Measurements from ENCODE around the gene LCNL1. TPM values are rescaled to one million over a fixed set of nuclear protein-coding genes. Genes with fewer than 3 reads are reported as not detected.

LCNL1 gene
- total RNA-seq, 1 experiment from 2014 or later: 0.82 TPM

- Histone ChIP-seq H3K9me3 (ENCODE audit: control insufficient read depth, insufficient read depth, low read depth, low read length) (no peaks in the 10 kb centered on the region), H3K27ac (ENCODE audit: low read length) (no peak overlapping the region), H3K4me3 (ENCODE audit: low read depth in 2 of 2, low read length in 2 of 2) (no peak overlapping the region), H3K36me3 (ENCODE audit: control insufficient read depth, insufficient read depth, low read length) (no peaks in the 10 kb centered on the region), H3K27me3 (ENCODE audit: control insufficient read depth, insufficient read depth, low read length) (no peaks in the 10 kb centered on the region), H3K4me1 (ENCODE audit: control insufficient read depth, insufficient read depth, low read length) (no peaks in the 10 kb centered on the region)
- intact Hi-C loops (cut with micrococcal nuclease; ENCODE audit: unreplicated experiment) (no loop called here), in situ Hi-C loops (cut with HindIII; ENCODE audit: low pct_unique_long_range_greater_than_20kb, low sequenced_read_pairs) (no loop called here)
- BruUV-seq (replicated peaks): no TSS peak
- no peak for DNase-seq (ENCODE audit: low read depth, low spot score)
- ChIA-PET CTCF (no interaction called here), POLR2A (no interaction called here)
- ATAC-seq: no peak
- no peak for TF ChIP-seq TCF7L2 (IDR thresholded peaks at IDR 0.05; ENCODE audit: low read depth, low read length)
Measured at GRCh38 chr9:137016436-137016835, 33.6 kb downstream of the LCNL1 start.

GRCh38 chr9:137017071-137017470 lies 34.3 kb downstream of the LCNL1 start:
- TF ChIP-seq SIN3A (IDR thresholded peaks at IDR 0.05; ENCODE audit: borderline replicate concordance, insufficient read depth, low read depth, low read length) (no peak), POLR2AphosphoS5 (IDR thresholded peaks at IDR 0.05; ENCODE audit: low read depth, low read length) (no peak), REST (IDR thresholded peaks at IDR 0.05; ENCODE audit: insufficient read depth in 1 of 2, low read depth in 2 of 2, low read length in 1 of 2) (no peak), TCF7L2 (IDR thresholded peaks at IDR 0.05; ENCODE audit: low read depth, low read length) (no peak), CTCF (IDR thresholded peaks at IDR 0.05) (no peak)
- intact Hi-C loops (cut with micrococcal nuclease; ENCODE audit: unreplicated experiment): no loop called here
- no peaks in the 10 kb centered on the region for H3K4me1 ChIP-seq (ENCODE audit: control insufficient read depth, insufficient read depth, low read length)
- in situ Hi-C loops (cut with HindIII; ENCODE audit: low pct_unique_long_range_greater_than_20kb, low sequenced_read_pairs): no loop called here
- no TSS peak for BruUV-seq (replicated peaks)
- ATAC-seq (no peak), DNase-seq (ENCODE audit: low read depth, low spot score) (no peak)
- no peak overlapping the region for H3K27ac ChIP-seq (ENCODE audit: low read length)
- H3K4me3 ChIP-seq (ENCODE audit: low read depth in 2 of 2, low read length in 2 of 2): no peak overlapping the region
- no peaks in the 10 kb centered on the region for H3K9me3 ChIP-seq (ENCODE audit: control insufficient read depth, insufficient read depth, low read depth, low read length)
- no peaks in the 10 kb centered on the region for H3K36me3 ChIP-seq (ENCODE audit: control insufficient read depth, insufficient read depth, low read length)
- ChIA-PET CTCF (no interaction called here), POLR2A (no interaction called here)
- H3K27me3 ChIP-seq (ENCODE audit: control insufficient read depth, insufficient read depth, low read length): no peaks in the 10 kb centered on the region

GRCh38 chr9:137017791-137018497 lies 35.2 kb downstream of the LCNL1 start:
- intact Hi-C loops (cut with micrococcal nuclease; ENCODE audit: unreplicated experiment): no loop called here
- H3K4me1 ChIP-seq (ENCODE audit: control insufficient read depth, insufficient read depth, low read length): no peaks in the 10 kb centered on the region; the same call in 1 of the 2 replicates
- no peak overlapping the region for H3K27ac ChIP-seq (ENCODE audit: low read length)
- ATAC-seq (no peak), DNase-seq (ENCODE audit: low read depth, low spot score) (no peak)
- H3K27me3 ChIP-seq (ENCODE audit: control insufficient read depth, insufficient read depth, low read length): no peaks in the 10 kb centered on the region
- in situ Hi-C loops (cut with HindIII; ENCODE audit: low pct_unique_long_range_greater_than_20kb, low sequenced_read_pairs): no loop called here
- TF ChIP-seq POLR2AphosphoS5 (IDR thresholded peaks at IDR 0.05; ENCODE audit: low read depth, low read length) (no peak), SIN3A (IDR thresholded peaks at IDR 0.05; ENCODE audit: borderline replicate concordance, insufficient read depth, low read depth, low read length) (no peak), TCF7L2 (IDR thresholded peaks at IDR 0.05; ENCODE audit: low read depth, low read length) (no peak), REST (IDR thresholded peaks at IDR 0.05; ENCODE audit: insufficient read depth in 1 of 2, low read depth in 2 of 2, low read length in 1 of 2) (no peak), CTCF (IDR thresholded peaks at IDR 0.05) (no peak)
- BruUV-seq (replicated peaks): no TSS peak
- POLR2A ChIA-PET: no interaction called here
- H3K9me3 ChIP-seq (ENCODE audit: control insufficient read depth, insufficient read depth, low read depth, low read length): no peaks in the 10 kb centered on the region
- H3K36me3 ChIP-seq (ENCODE audit: control insufficient read depth, insufficient read depth, low read length): no peaks in the 10 kb centered on the region
- CTCF ChIA-PET: no interaction called here
- no peak overlapping the region for H3K4me3 ChIP-seq (ENCODE audit: low read depth in 2 of 2, low read length in 2 of 2)

Measured in Panc1 (cell line).